Transverse colon (tissue), 4 donors: ENCODE data around the gene MYBPH. TPM values are rescaled to one million over a fixed set of nuclear protein-coding genes. Genes with fewer than 3 reads are reported as not detected.

ENCODE experiments used
- DNase-seq: peaks from one replicate; pipeline ENCODE4 v3.0.0-alpha.2; 2019
- H3K27ac ChIP-seq, 4 donors: fragments of 200-600 bp; sonication (generic); 2 replicates each; pipeline ENCODE4 v1.5.1; 2016 to 2018; ENCODE audit warnings: inconsistent platforms in 4 of 4
- H3K27me3 ChIP-seq: fragments of 200-600 bp; sonication (generic); 2 replicates; pipeline ENCODE4 v1.5.1; 2017; ENCODE audit warnings: inconsistent platforms
- H3K36me3 ChIP-seq, 4 donors: fragments of 200-600 bp; sonication (generic); 2 replicates each; pipeline ENCODE4 v1.5.1; 2017 to 2019; ENCODE audit warnings: inconsistent platforms in 4 of 4
- H3K4me1 ChIP-seq, 4 donors: fragments of 200-600 bp; sonication (generic); 2 replicates each; pipeline ENCODE4 v1.5.1; 2017 to 2020; ENCODE audit warnings: inconsistent platforms in 4 of 4
- H3K4me3 ChIP-seq, 4 donors: fragments of 200-600 bp; sonication (generic); 1 replicate in 1 of 4; 2 replicates in 3 of 4; pipeline versions ENCODE4 v1.5.1 to v1.6.1; 2017 to 2019; ENCODE audit warnings: inconsistent platforms in 4 of 4
- H3K9me3 ChIP-seq, 2 donors: fragments of 200-600 bp; sonication (generic); 2 replicates each; pipeline ENCODE4 v1.5.1; 2017 to 2019; ENCODE audit warnings: inconsistent platforms in 2 of 2
- CTCF ChIP-seq, 5 experiments: fragments of 200-600 bp in 3 of 5; fragments of 450-650 bp in 2 of 5; sonication (generic) in 3 of 5; IDR thresholded peaks; 1 replicate in 2 of 5; 2 replicates in 3 of 5; pipeline ENCODE4 v1.5.1; 2016 to 2017; ENCODE audit warnings: antibody characterized with exemption in 5 of 5, inconsistent platforms in 3 of 5, mild to moderate bottlenecking in 2 of 5, moderate library complexity in 1 of 5
- EP300 ChIP-seq: sonication (generic); formaldehyde crosslinking; IDR thresholded peaks from one replicate; pipeline ENCODE4 v1.6.1; 2017; ENCODE audit warnings: antibody characterized with exemption, low read depth
- POLR2A ChIP-seq: fragments of 450-650 bp; IDR thresholded peaks from one replicate; pipeline ENCODE4 v1.6.1; 2016; ENCODE audit warnings: antibody characterized with exemption, mild to moderate bottlenecking, moderate library complexity
- POLR2AphosphoS5 ChIP-seq, 3 donors: sonication (generic); formaldehyde crosslinking; IDR thresholded peaks; one replicate each; pipeline ENCODE4 v1.6.1; 2016; ENCODE audit warnings: antibody characterized with exemption in 3 of 3
- WGBS, 2 donors: methylation state at CpG; one replicate each; pipeline ENCODE4 v1.1.5; 2018; ENCODE audit warnings: low coverage in 1 of 2; 5-methylcytosine and 5-hydroxymethylcytosine counted together
- in situ Hi-C, 4 donors: fragments of 200-750 bp; cut with MboI; loops; one replicate each; pipeline versions ENCODE4 v1.15.0 to v1.15.1; 2017; ENCODE audit warnings: low sequenced_read_pairs in 3 of 4, low pct_ligation_motif_present in 1 of 4, low pct_unique_long_range_greater_than_20kb in 1 of 4
- intact Hi-C: fragments of 100-400 bp; cut with DNase I; formaldehyde crosslinking; loops from one replicate; pipeline ENCODE4 v1.15.1; 2023; ENCODE audit warnings: low total_unique reads
- total RNA-seq, 4 donors: library from RNA; depleted of rRNA; stranded (reverse); fragments of >200 nt; gene quantifications; one replicate each; pipeline ENCODE4 v1.1.0, GENCODE V29; 2016

MYBPH gene
- total RNA-seq, 4 donors from 2014 or later = not detected

DNA sequence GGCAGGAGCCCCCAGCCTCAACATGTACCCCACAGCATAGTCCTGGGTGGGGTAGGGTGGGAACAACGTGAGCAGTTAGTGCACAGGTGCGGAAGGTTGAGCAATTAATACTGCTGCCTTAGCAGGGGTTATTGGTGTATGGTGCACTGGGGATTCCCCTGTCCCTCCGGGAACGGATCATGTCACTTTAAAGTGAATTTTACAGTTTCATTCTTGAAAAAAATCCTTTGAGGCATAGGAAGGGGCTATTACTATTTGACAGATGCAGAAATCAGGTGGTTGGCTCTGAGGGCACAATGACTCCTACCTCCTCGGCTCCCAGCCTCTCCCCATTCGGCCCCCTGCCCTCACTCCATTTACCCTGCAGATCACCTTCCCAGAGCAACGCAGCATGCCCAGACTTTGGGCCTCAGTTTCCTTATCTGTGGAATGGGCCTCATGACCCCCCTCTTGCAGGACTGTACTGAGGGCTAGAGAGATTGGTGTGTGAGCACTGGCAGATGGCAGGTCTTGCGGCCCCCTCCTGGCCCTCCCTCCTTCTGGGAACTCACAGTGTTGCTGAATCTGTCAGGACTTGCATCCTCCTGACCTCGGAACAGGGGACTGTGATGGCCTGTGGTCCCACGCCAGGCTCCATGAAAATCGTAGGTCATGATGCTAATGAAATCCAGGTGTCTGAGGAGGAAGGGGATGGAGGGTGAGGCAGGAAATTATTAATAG is 5.1 kb upstream of the MYBPH start:
- no peak overlapping the region for H3K27ac ChIP-seq
- H3K4me1 ChIP-seq = no peaks in the 10 kb centered on the region
- intact Hi-C loops = no loop called here
- H3K27me3 ChIP-seq = no peaks in the 10 kb centered on the region
- H3K36me3 ChIP-seq = no peaks in the 10 kb centered on the region
- WGBS, 2 donors = 55 to 80% methylated on average over 2 to 11 of the region's 11 CpGs
- H3K4me3 ChIP-seq = no peak overlapping the region
- in situ Hi-C loops = no loop called here
- no peak for DNase-seq
- H3K9me3 ChIP-seq = no peaks in the 10 kb centered on the region
- TF ChIP-seq CTCF (IDR thresholded peaks at IDR 0.05) = no peak
- TF ChIP-seq POLR2AphosphoS5 (IDR thresholded peaks at IDR 0.05) = no peak
- no peak for TF ChIP-seq EP300
- no peak for TF ChIP-seq POLR2A

DNA sequence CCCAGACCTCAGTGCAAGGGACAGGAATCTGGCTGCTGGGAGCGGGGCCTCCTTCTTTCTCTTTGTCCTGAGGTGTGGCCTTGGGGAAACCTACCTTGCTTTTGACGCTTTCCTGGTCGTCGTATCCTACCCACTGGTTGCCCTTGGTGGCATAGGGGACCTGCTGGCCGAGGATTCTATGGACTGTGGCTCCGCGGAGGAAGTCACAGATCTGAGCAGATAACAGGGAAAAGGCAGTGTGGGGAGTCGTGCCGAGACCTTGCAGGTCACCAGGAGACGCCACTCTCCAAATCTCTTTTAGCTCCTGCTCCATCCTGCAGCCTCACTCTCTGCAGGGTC is 4.0 kb upstream of the MYBPH start:
- no peaks in the 10 kb centered on the region for H3K36me3 ChIP-seq
- H3K27me3 ChIP-seq = no peaks in the 10 kb centered on the region
- intact Hi-C loops (no loop called here), in situ Hi-C loops (no loop called here)
- 87 to 92% methylated on average over 7 to 10 of the region's 10 CpGs for WGBS, 2 donors
- no peak overlapping the region for H3K27ac ChIP-seq
- no peak for DNase-seq
- no peak overlapping the region for H3K4me3 ChIP-seq
- no peaks in the 10 kb centered on the region for H3K9me3 ChIP-seq
- no peak for TF ChIP-seq POLR2A
- TF ChIP-seq CTCF (IDR thresholded peaks at IDR 0.05) = no peak
- TF ChIP-seq EP300 = no peak
- TF ChIP-seq POLR2AphosphoS5 (IDR thresholded peaks at IDR 0.05) = no peak
- peaks cover 0 to 4% (median 0%) of the 10 kb centered on the region in 4 donors for H3K4me1 ChIP-seq

GRCh38 chr1:203178821-203179666 is 3.4 kb upstream of the MYBPH start:
- Histone ChIP-seq H3K9me3 (no peaks in the 10 kb centered on the region), H3K4me3 (no peak overlapping the region), H3K27me3 (no peaks in the 10 kb centered on the region), H3K36me3 (no peaks in the 10 kb centered on the region), H3K4me1 (peaks cover 0 to 4% (median 0%) of the 10 kb centered on the region in 4 donors), H3K27ac (no peak overlapping the region)
- in situ Hi-C loops = no loop called here
- no peak for TF ChIP-seq POLR2AphosphoS5 (IDR thresholded peaks at IDR 0.05)
- no peak for TF ChIP-seq CTCF (IDR thresholded peaks at IDR 0.05)
- no peak for TF ChIP-seq EP300
- TF ChIP-seq POLR2A = no peak
- no peak for DNase-seq
- 87 to 94% methylated on average over 7 to 12 of the region's 14 CpGs for WGBS, 2 donors
- intact Hi-C loops = no loop called here

GRCh38 chr1:203178083-203178482 is 2.5 kb upstream of the MYBPH start:
- in situ Hi-C loops = no loop called here
- Histone ChIP-seq H3K27ac (no peak overlapping the region), H3K27me3 (no peaks in the 10 kb centered on the region), H3K4me3 (no peak overlapping the region), H3K4me1 (peaks cover 0 to 4% (median 0%) of the 10 kb centered on the region in 4 donors), H3K9me3 (no peaks in the 10 kb centered on the region), H3K36me3 (no peaks in the 10 kb centered on the region)
- TF ChIP-seq POLR2AphosphoS5 (IDR thresholded peaks at IDR 0.05) (no peak), EP300 (no peak), POLR2A (no peak), CTCF (IDR thresholded peaks at IDR 0.05) (no peak)
- no peak for DNase-seq
- 61% methylated on average over 5 of the region's 5 CpGs; no CpG with 5 or more reads in 1 of the 2 donors for WGBS, 2 donors
- intact Hi-C loops = no loop called here
